NCI-H510A treated with DMSO at 0.1 percent for 48 hours (cell line): Measurements from ENCODE around the gene TSHZ2.

Source experiments
- DNase-seq: peaks from one replicate; lab custom pipeline; 2025; lab: John Stamatoyannopoulos, UW

The TSHZ2 gene

GRCh38 chr20:53208110-53208832 is 236.1 kb downstream of the TSHZ2 start:
- DNase-seq = no peak

- DNase-seq = no peak
Measured at GRCh38 chr20:53210041-53210440, 237.9 kb downstream of the TSHZ2 start.

GRCh38 chr20:53210931-53211330 is 238.8 kb downstream of the TSHZ2 start:
- DNase-seq = no peak

GRCh38 chr20:53212018-53212417 is 239.9 kb downstream of the TSHZ2 start:
- no peak for DNase-seq

GRCh38 chr20:53214392-53214791 is 242.2 kb downstream of the TSHZ2 start:
- DNase-seq = no peak

- DNase-seq = no peak
Measured at GRCh38 chr20:53215166-53215565, 243.0 kb downstream of the TSHZ2 start.

GRCh38 chr20:53216478-53216855 is 244.3 kb downstream of the TSHZ2 start:
- DNase-seq = no peak

GRCh38 chr20:53216856-53217576 is 244.9 kb downstream of the TSHZ2 start:
- DNase-seq = peak; percentile 59

GRCh38 chr20:53220482-53221307 is 248.5 kb downstream of the TSHZ2 start:
- DNase-seq = no peak

GRCh38 chr20:53221731-53222130 is 249.6 kb downstream of the TSHZ2 start:
- no peak for DNase-seq

- DNase-seq = no peak
Measured at GRCh38 chr20:53222416-53222815, 250.3 kb downstream of the TSHZ2 start.

- no peak for DNase-seq
Measured at GRCh38 chr20:53222932-53223331, 250.8 kb downstream of the TSHZ2 start.

- no peak for DNase-seq
Measured at GRCh38 chr20:53223626-53224172, 251.5 kb downstream of the TSHZ2 start.

- no peak for DNase-seq
Measured at GRCh38 chr20:53224851-53225250, 252.7 kb downstream of the TSHZ2 start.

- no peak for DNase-seq
Measured at GRCh38 chr20:53226826-53227225, 254.7 kb downstream of the TSHZ2 start.

GRCh38 chr20:53227523-53227922 is 255.4 kb downstream of the TSHZ2 start:
- no peak for DNase-seq

- DNase-seq = no peak
Measured at GRCh38 chr20:53231061-53231460, 258.9 kb downstream of the TSHZ2 start.

GRCh38 chr20:53237461-53237860 is 265.3 kb downstream of the TSHZ2 start:
- no peak for DNase-seq

GRCh38 chr20:53238121-53238660 is 266.0 kb downstream of the TSHZ2 start:
- no peak for DNase-seq

- no peak for DNase-seq
Measured at GRCh38 chr20:53243152-53243551, 271.0 kb downstream of the TSHZ2 start.

- DNase-seq = no peak
Measured at GRCh38 chr20:53244711-53245110, 272.6 kb downstream of the TSHZ2 start.

GRCh38 chr20:53245574-53245973 is 273.4 kb downstream of the TSHZ2 start:
- no peak for DNase-seq
